Endothelial cell of umbilical vein (primary cell): ENCODE results near the gene PLPP1.

Source experiments
- CTCF ChIP-seq, 2 donors: IDR thresholded peaks; 1 replicate in 1 of 2; 2 replicates in 1 of 2; pipeline ENCODE4 v1.5.1; 2011; ENCODE audit warnings: low read length in 2 of 2, mild to moderate bottlenecking in 2 of 2, moderate library complexity in 2 of 2, control low read depth in 1 of 2, inconsistent platforms in 1 of 2, low read depth in 1 of 2; ENCODE audit not compliant: insufficient read depth in 1 of 2; ENCODE audit errors: extremely low read depth in 1 of 2
- EZH2 ChIP-seq: IDR thresholded peaks from 2 replicates; pipeline ENCODE4 v1.6.1; 2012; ENCODE audit warnings: borderline replicate concordance, low read depth, mild to moderate bottlenecking, moderate library complexity, low read length, inconsistent platforms; ENCODE audit not compliant: severe bottlenecking
- FOS ChIP-seq: IDR thresholded peaks from 2 replicates; pipeline ENCODE4 v1.6.1; 2011; ENCODE audit warnings: mild to moderate bottlenecking, low read length, moderate library complexity, borderline replicate concordance; ENCODE audit not compliant: insufficient read depth
- JUN ChIP-seq: IDR thresholded peaks from 2 replicates; pipeline ENCODE4 v1.6.1; 2011; ENCODE audit warnings: borderline replicate concordance, low read depth; ENCODE audit not compliant: insufficient read length, insufficient read depth
- MAX ChIP-seq: IDR thresholded peaks from 2 replicates; pipeline ENCODE4 v1.6.1; 2011; ENCODE audit not compliant: insufficient read depth, insufficient read length
- MYC ChIP-seq: IDR thresholded peaks from one replicate; pipeline ENCODE4 v1.6.1; 2011; ENCODE audit warnings: mild to moderate bottlenecking, low read depth, low read length
- POLR2A ChIP-seq: IDR thresholded peaks from 2 replicates; pipeline ENCODE4 v1.6.1; 2012; ENCODE audit warnings: low read depth, mild to moderate bottlenecking, control low read depth, low read length
- POLR2AphosphoS5 ChIP-seq: IDR thresholded peaks from 2 replicates; pipeline ENCODE4 v1.6.1; 2012; ENCODE audit warnings: low read depth, mild to moderate bottlenecking, control low read depth, low read length, moderate library complexity; ENCODE audit not compliant: insufficient read depth

GRCh38 chr5:55540024-55540423, 5.3 kb upstream of the PLPP1 start:
- TF ChIP-seq CTCF (IDR thresholded peaks at IDR 0.05; ENCODE audit: extremely low read depth in 1 of 2, insufficient read depth in 1 of 2, low read depth in 1 of 2, low read length in 2 of 2) (no peak), FOS (no peak), POLR2A (no peak), POLR2AphosphoS5 (no peak), MYC (no peak), EZH2 (no peak), MAX (no peak), JUN (no peak)
